Measurements from ENCODE around the gene XPO6.

The XPO6 gene

GRCh38 chr16:28092721-28093384 lies 118.9 kb downstream of the XPO6 start:
- Histone ChIP-seq H3K27me3 (ENCODE audit: control insufficient read depth, insufficient read depth, low read length) (no peaks in the 10 kb centered on the region), H3K4me1 (ENCODE audit: control insufficient read depth, low read depth, low read length) (peaks cover 10% of the 10 kb centered on the region), H3K4me3 (ENCODE audit: low read length) (no peak overlapping the region), H3K36me3 (ENCODE audit: control insufficient read depth, low read depth, low read length) (peaks cover 2% of the 10 kb centered on the region), H3K27ac (ENCODE audit: low read length) (peak overlapping the region; percentile 49), H3K9ac (ENCODE audit: low read length) (no peak overlapping the region), H3K9me3 (ENCODE audit: control insufficient read depth, low read depth, low read length) (no peaks in the 10 kb centered on the region)

GRCh38 chr16:28091656-28092055 lies 120.1 kb downstream of the XPO6 start:
- no peaks in the 10 kb centered on the region for H3K9me3 ChIP-seq (ENCODE audit: control insufficient read depth, low read depth, low read length)
- H3K27ac ChIP-seq (ENCODE audit: low read length), result no peak overlapping the region
- H3K27me3 ChIP-seq (ENCODE audit: control insufficient read depth, insufficient read depth, low read length), result no peaks in the 10 kb centered on the region
- H3K4me1 ChIP-seq (ENCODE audit: control insufficient read depth, low read depth, low read length), result peaks cover 10% of the 10 kb centered on the region
- no peak overlapping the region for H3K9ac ChIP-seq (ENCODE audit: low read length)
- no peaks in the 10 kb centered on the region for H3K36me3 ChIP-seq (ENCODE audit: control insufficient read depth, low read depth, low read length)
- no peak overlapping the region for H3K4me3 ChIP-seq (ENCODE audit: low read length)

- H3K27me3 ChIP-seq (ENCODE audit: control insufficient read depth, insufficient read depth, low read length), result no peaks in the 10 kb centered on the region
- no peaks in the 10 kb centered on the region for H3K9me3 ChIP-seq (ENCODE audit: control insufficient read depth, low read depth, low read length)
- no peak overlapping the region for H3K9ac ChIP-seq (ENCODE audit: low read length)
- no peak overlapping the region for H3K27ac ChIP-seq (ENCODE audit: low read length)
- H3K4me1 ChIP-seq (ENCODE audit: control insufficient read depth, low read depth, low read length), result peaks cover 10% of the 10 kb centered on the region
- no peak overlapping the region for H3K4me3 ChIP-seq (ENCODE audit: low read length)
- H3K36me3 ChIP-seq (ENCODE audit: control insufficient read depth, low read depth, low read length), result no peaks in the 10 kb centered on the region
These were observed 121.0 kb downstream of the XPO6 start for GRCh38 chr16:28090646-28091377.

GRCh38 chr16:28089992-28090365 lies 121.8 kb downstream of the XPO6 start:
- Histone ChIP-seq H3K36me3 (ENCODE audit: control insufficient read depth, low read depth, low read length) (no peaks in the 10 kb centered on the region), H3K9me3 (ENCODE audit: control insufficient read depth, low read depth, low read length) (no peaks in the 10 kb centered on the region), H3K9ac (ENCODE audit: low read length) (no peak overlapping the region), H3K4me1 (ENCODE audit: control insufficient read depth, low read depth, low read length) (peaks cover 10% of the 10 kb centered on the region), H3K27me3 (ENCODE audit: control insufficient read depth, insufficient read depth, low read length) (no peaks in the 10 kb centered on the region), H3K4me3 (ENCODE audit: low read length) (no peak overlapping the region), H3K27ac (ENCODE audit: low read length) (no peak overlapping the region)

GRCh38 chr16:28089205-28089991 lies 122.4 kb downstream of the XPO6 start:
- Histone ChIP-seq H3K9me3 (ENCODE audit: control insufficient read depth, low read depth, low read length) (no peaks in the 10 kb centered on the region), H3K4me1 (ENCODE audit: control insufficient read depth, low read depth, low read length) (peaks cover 10% of the 10 kb centered on the region), H3K27me3 (ENCODE audit: control insufficient read depth, insufficient read depth, low read length) (no peaks in the 10 kb centered on the region), H3K36me3 (ENCODE audit: control insufficient read depth, low read depth, low read length) (no peaks in the 10 kb centered on the region), H3K27ac (ENCODE audit: low read length) (no peak overlapping the region), H3K9ac (ENCODE audit: low read length) (no peak overlapping the region), H3K4me3 (ENCODE audit: low read length) (no peak overlapping the region)

GRCh38 chr16:28087675-28088300 lies 124.0 kb downstream of the XPO6 start:
- H3K9ac ChIP-seq (ENCODE audit: low read length), result no peak overlapping the region
- H3K27me3 ChIP-seq (ENCODE audit: control insufficient read depth, insufficient read depth, low read length), result no peaks in the 10 kb centered on the region
- no peak overlapping the region for H3K27ac ChIP-seq (ENCODE audit: low read length)
- H3K9me3 ChIP-seq (ENCODE audit: control insufficient read depth, low read depth, low read length), result no peaks in the 10 kb centered on the region
- no peak overlapping the region for H3K4me3 ChIP-seq (ENCODE audit: low read length)
- H3K36me3 ChIP-seq (ENCODE audit: control insufficient read depth, low read depth, low read length), result no peaks in the 10 kb centered on the region
- peaks cover 6% of the 10 kb centered on the region for H3K4me1 ChIP-seq (ENCODE audit: control insufficient read depth, low read depth, low read length)

- Histone ChIP-seq H3K27ac (ENCODE audit: low read length) (no peak overlapping the region), H3K27me3 (ENCODE audit: control insufficient read depth, insufficient read depth, low read length) (no peaks in the 10 kb centered on the region), H3K36me3 (ENCODE audit: control insufficient read depth, low read depth, low read length) (no peaks in the 10 kb centered on the region), H3K9me3 (ENCODE audit: control insufficient read depth, low read depth, low read length) (no peaks in the 10 kb centered on the region), H3K9ac (ENCODE audit: low read length) (no peak overlapping the region), H3K4me3 (ENCODE audit: low read length) (no peak overlapping the region), H3K4me1 (ENCODE audit: control insufficient read depth, low read depth, low read length) (peaks cover 5% of the 10 kb centered on the region)
These were observed 124.6 kb downstream of the XPO6 start for GRCh38 chr16:28087140-28087660.

GRCh38 chr16:28086186-28087139 lies 125.3 kb downstream of the XPO6 start:
- Histone ChIP-seq H3K4me3 (ENCODE audit: low read length) (no peak overlapping the region), H3K9me3 (ENCODE audit: control insufficient read depth, low read depth, low read length) (no peaks in the 10 kb centered on the region), H3K36me3 (ENCODE audit: control insufficient read depth, low read depth, low read length) (no peaks in the 10 kb centered on the region), H3K9ac (ENCODE audit: low read length) (no peak overlapping the region), H3K4me1 (ENCODE audit: control insufficient read depth, low read depth, low read length) (peaks cover 5% of the 10 kb centered on the region), H3K27ac (ENCODE audit: low read length) (no peak overlapping the region), H3K27me3 (ENCODE audit: control insufficient read depth, insufficient read depth, low read length) (no peaks in the 10 kb centered on the region)

GRCh38 chr16:28085389-28086171 lies 126.2 kb downstream of the XPO6 start:
- Histone ChIP-seq H3K9ac (ENCODE audit: low read length) (no peak overlapping the region), H3K9me3 (ENCODE audit: control insufficient read depth, low read depth, low read length) (no peaks in the 10 kb centered on the region), H3K27ac (ENCODE audit: low read length) (no peak overlapping the region), H3K4me1 (ENCODE audit: control insufficient read depth, low read depth, low read length) (no peaks in the 10 kb centered on the region), H3K36me3 (ENCODE audit: control insufficient read depth, low read depth, low read length) (no peaks in the 10 kb centered on the region), H3K27me3 (ENCODE audit: control insufficient read depth, insufficient read depth, low read length) (no peaks in the 10 kb centered on the region), H3K4me3 (ENCODE audit: low read length) (no peak overlapping the region)

GRCh38 chr16:28084209-28084608 lies 127.6 kb downstream of the XPO6 start:
- no peak overlapping the region for H3K4me3 ChIP-seq (ENCODE audit: low read length)
- H3K9me3 ChIP-seq (ENCODE audit: control insufficient read depth, low read depth, low read length), result no peaks in the 10 kb centered on the region
- H3K9ac ChIP-seq (ENCODE audit: low read length), result no peak overlapping the region
- H3K36me3 ChIP-seq (ENCODE audit: control insufficient read depth, low read depth, low read length), result no peaks in the 10 kb centered on the region
- no peak overlapping the region for H3K27ac ChIP-seq (ENCODE audit: low read length)
- H3K4me1 ChIP-seq (ENCODE audit: control insufficient read depth, low read depth, low read length), result no peaks in the 10 kb centered on the region
- no peaks in the 10 kb centered on the region for H3K27me3 ChIP-seq (ENCODE audit: control insufficient read depth, insufficient read depth, low read length)

Measured in iPS-18a (cell line).